C4-2B (cell line): ENCODE data around the gene NACC2.
"Not testable (repeated sequence)": the region's sequence is repeated elsewhere in the genome, so short reads cannot be mapped to it uniquely, and the experiment has no call there.

Experiments
- H3K27ac ChIP-seq: fragments of 450-650 bp; 2 replicates; pipeline ENCODE4 v1.5.1; 2017
- ZFX ChIP-seq: fragments of 450-650 bp; IDR thresholded peaks from 2 replicates; pipeline ENCODE4 v1.6.1; 2017
- TF ChIP-seq, protein P1 (sequence below): fragments of 450-650 bp; conservative IDR thresholded peaks from 2 replicates; pipeline ENCODE4 v1.5.1; 2017; ENCODE audit warnings: mild to moderate bottlenecking

NACC2 gene

GRCh38 chr9:136107953-136108647 lies 13.0 kb upstream of the NACC2 start:
- no peak overlapping the region; the same call in 1 of the 2 replicates for H3K27ac ChIP-seq
- TF ChIP-seq ZFX, result no peak

DNA sequence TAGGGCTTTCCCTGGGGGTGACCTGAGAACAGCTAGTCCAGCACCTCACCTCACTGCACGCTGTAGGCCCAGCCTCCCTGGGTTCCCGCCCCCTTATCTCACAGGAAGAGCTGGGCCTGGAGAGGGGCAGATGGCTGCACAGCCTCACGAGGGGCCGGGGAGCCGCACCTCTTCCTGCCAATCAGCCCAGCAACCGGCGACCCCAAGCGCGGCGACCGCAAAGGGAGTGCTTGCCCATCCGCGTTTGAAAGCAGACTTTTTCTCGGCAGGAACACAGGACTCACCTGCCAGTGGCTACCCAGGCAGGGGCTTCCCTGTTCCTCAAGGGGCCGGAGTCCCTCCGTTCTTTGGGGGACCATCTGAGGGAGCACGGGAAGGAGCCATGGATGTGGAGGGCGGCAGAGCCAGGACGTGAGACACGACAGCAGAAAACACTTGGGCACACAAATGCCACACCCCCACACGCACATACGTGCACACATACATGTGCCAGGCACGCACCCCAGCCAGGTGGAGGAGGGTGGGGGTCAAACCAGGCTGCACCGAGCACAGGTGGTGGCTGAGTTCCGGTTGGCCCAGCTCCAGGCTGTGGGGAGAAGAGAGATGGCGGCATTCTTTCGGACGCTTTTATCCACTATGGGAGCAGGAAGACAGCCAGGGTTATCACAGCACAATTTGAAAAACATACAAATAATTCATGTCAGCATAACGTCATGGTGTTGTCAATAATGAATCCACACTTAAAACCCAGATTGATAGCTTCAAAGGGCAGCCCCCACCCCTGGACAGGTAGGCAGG lies 12.3 kb upstream of the NACC2 start:
- TF ChIP-seq, protein P1, sequence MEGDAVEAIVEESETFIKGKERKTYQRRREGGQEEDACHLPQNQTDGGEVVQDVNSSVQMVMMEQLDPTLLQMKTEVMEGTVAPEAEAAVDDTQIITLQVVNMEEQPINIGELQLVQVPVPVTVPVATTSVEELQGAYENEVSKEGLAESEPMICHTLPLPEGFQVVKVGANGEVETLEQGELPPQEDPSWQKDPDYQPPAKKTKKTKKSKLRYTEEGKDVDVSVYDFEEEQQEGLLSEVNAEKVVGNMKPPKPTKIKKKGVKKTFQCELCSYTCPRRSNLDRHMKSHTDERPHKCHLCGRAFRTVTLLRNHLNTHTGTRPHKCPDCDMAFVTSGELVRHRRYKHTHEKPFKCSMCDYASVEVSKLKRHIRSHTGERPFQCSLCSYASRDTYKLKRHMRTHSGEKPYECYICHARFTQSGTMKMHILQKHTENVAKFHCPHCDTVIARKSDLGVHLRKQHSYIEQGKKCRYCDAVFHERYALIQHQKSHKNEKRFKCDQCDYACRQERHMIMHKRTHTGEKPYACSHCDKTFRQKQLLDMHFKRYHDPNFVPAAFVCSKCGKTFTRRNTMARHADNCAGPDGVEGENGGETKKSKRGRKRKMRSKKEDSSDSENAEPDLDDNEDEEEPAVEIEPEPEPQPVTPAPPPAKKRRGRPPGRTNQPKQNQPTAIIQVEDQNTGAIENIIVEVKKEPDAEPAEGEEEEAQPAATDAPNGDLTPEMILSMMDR, result no peak
- no peak for TF ChIP-seq ZFX
- H3K27ac ChIP-seq, result no peak overlapping the region

DNA sequence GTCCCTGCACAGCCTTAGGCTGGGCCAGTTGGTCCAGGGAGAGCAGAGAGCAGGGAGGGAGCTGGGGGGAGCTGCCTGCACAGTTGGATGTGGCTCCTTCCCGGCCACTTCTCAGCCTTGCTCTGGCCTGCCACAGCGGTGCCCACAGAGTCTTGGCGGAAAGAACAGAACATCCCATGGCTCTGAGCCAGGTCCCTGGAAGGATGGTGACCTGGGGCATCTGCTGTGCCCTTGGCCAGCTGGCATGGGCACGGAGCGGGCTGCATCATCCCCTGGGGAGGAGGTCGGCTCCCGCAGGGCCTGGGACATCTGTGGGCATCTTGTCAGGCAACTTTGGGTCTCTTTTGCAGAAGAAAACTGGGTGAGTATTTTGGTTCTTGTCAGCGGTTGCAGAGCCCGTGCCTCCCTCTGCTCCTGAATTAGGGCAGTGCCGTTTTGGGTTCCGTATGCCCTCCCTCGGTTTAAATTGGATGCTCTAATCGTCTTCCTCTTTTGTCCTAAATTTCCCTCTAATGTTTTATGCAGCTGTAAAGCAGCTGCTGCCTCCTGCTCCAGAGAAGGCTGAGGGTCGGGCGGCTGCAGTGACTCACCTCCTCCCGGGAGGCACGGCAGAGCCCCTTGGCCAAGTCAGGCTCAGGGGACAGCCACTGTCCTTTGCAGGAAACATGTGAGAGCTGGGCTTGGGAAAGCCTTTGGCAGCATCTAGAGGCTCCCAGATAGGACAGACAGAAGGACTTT lies 10.5 kb upstream of the NACC2 start:
- TF ChIP-seq, protein P1, result no peak
- TF ChIP-seq ZFX, result no peak
- no peak overlapping the region for H3K27ac ChIP-seq

- TF ChIP-seq, protein P1, result no peak
- no peak for TF ChIP-seq ZFX
- H3K27ac ChIP-seq, result no peak overlapping the region
Measured at GRCh38 chr9:136104916-136105315, 9.8 kb upstream of the NACC2 start.

DNA sequence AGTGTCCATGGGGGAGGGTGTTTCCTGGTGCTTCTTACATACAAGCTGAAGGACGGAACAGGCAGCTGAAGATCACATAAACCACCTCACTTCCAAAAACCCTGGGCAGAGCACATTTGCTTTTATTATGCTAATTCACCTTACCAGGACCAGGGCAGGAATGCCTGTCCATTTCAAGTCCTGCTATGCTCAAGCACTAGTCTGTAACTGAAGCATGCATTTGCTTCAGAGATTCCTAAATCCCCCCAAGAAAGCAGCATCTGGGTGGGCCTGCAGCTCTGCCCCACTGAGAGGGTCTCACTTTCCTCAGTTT lies 9.4 kb upstream of the NACC2 start:
- no peak for TF ChIP-seq ZFX
- TF ChIP-seq, protein P1, result no peak
- H3K27ac ChIP-seq, result no peak overlapping the region

DNA sequence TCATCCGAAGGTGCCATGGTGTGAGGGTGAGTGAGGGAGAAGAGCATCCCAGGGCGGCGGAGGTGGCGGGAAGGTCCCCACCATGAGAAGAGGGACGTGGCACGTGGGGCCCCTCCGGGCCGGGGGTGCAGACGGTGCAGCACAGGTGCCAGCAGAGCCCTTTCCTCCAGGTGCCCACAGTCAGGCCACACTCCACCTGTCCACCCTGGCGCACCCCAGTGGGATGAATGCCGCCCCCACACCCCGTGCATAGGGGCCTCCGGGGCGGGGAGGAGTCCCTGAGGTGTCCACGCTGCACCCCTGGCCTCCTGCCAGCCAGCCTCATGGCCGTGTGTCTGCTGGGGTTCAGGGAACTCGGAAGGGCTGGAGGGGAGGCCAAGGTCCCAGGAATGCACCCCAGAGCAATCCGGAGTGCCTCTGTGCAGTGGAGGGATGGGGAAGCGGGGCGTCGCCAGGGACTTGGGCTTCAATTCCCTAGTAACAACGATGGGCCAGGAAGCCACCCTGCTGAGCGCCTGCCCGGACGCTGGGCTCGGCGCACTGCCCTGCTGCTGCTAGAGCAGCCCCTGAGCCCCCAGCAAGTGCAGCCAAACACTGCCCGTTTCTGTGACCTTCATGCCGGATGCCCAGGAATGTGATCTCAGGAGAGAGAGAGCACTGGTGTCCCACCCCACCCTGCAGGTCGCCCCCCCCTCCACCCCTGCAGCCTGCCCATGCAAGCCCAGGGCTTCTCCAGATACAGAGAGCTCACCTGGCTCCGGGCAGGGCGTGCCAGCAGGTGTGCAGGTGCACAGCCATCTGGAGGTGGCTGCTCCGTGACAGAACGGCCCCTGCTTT lies 8.8 kb upstream of the NACC2 start:
- TF ChIP-seq, protein P1, result no peak
- no peak for TF ChIP-seq ZFX

GRCh38 chr9:136101615-136102074 lies 6.6 kb upstream of the NACC2 start:
- H3K27ac ChIP-seq, result not testable (repeated sequence)

More for the DNA sequence above, 8.8 kb upstream of the NACC2 start:
- no peak overlapping the region for H3K27ac ChIP-seq
